ENCODE results near the gene EMILIN2. TPM values are rescaled to one million over a fixed set of nuclear protein-coding genes. Genes with fewer than 3 reads are reported as not detected.

Gene EMILIN2
- total RNA-seq, 1 experiment from 2014 or later, result 4.4 TPM

DNA sequence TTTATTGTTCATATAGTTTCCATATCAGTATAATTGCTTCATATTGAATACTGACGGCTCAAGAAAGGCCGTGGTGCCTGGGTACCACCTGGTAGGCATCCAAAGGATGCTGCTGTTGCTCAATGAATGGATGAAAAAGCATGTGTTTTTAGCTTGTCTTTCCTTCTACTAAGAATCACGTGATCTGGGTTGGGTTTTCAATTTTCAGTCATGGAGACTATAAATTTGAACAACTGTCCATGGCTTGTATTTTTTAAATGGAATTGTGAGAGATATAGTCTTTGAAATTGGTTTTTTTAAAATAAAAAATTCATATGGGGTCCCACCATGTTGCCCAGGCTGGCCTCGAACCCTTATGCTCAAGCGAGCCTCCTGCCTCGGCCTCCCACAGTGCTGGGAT, 25.3 kb downstream of the EMILIN2 start:
- no peak for DNase-seq (ENCODE audit: low read depth)

DNA sequence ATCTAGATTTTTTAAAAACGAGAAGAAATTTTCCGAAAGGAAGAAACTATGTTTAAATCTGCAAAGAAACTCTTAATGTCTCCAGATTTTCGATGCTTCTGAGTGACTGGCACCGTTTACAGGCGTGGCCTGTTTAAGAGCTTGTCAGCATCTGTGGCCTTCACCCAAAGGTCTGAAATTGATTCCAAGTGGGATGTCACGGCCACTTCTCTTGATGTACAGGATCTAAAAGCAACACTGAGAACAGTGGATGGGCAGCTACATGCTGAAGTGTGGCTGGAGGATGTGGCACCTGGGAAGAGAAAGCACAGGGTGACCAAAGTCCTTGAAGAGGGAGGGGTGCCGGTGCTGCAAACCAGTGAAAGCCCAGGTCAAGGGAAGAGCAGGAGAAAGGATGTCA, 28.0 kb downstream of the EMILIN2 start:
- no peak for DNase-seq (ENCODE audit: low read depth)

DNA sequence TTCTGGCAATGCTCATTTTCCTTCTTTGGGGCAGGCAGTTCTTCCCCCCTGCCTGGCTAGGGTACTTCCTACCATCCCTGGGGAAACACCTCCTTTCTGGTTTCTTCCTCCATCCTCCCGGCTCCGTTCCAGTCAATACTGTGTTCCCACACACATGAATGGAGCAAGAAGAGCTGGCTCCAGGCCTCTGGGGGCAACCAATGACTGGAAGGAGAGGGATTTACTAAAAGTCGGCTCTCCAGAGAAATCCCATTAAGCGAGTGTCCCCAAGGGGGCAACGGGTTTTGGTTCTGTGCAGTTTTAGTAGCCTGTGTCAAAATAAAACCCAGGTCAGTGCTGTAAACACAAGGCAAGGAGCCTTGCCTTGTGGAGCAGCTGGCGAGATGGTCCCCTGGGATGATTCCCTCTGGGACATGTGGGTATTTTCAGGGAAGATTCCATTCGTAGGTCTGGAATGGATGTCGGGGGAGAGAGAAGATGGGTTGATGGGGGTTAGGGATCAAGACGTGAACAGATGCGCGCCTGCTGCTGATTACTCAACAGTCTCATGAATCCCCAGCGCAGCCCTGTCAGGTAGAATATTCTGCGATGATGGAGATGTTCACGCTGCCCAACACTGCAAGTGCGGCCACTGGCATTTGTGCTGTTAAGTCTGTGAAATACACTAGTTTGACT, 32.0 kb downstream of the EMILIN2 start:
- no peak for DNase-seq (ENCODE audit: low read depth)

DNA sequence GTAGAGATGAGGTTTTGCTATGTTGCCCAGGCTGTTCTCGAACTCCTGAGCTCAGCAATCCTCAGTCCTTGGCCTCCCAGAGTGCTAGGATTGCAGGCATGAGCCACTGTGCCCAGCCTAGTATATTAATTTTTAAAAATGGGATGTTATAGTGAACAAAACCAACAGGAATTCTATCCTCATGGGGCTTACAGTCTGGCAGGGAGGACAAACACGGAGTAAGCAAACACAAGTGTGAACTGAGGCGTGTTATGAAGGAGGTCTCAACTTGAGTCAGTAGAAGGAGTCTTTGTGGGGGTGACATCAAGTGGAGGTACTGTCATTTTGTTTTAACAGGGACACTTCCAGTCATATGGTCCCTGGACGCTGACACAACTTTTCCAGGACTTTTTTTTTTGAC, 33.1 kb downstream of the EMILIN2 start:
- no peak for DNase-seq (ENCODE audit: low read depth)

DNA sequence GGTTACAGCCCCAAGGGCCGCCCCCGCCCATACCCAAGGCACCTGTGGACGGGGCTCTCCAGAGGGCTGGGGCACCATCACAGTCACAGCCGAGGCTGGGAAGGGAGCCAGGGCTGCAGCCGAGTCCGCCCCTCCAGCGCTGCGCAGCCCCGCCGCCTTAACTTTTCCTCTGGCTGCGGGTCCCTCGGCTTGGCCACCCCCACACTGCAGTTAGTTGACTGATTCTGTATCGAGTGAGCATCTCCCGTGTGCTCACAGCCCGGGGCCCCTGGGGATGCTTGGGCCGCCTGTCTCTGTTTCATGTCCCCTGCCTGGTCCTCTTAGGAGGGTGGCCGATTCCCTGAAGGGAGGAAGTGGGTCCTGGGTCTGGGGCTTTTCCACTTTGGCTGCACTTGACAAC, 33.7 kb downstream of the EMILIN2 start:
- no peak for DNase-seq (ENCODE audit: low read depth)

DNA sequence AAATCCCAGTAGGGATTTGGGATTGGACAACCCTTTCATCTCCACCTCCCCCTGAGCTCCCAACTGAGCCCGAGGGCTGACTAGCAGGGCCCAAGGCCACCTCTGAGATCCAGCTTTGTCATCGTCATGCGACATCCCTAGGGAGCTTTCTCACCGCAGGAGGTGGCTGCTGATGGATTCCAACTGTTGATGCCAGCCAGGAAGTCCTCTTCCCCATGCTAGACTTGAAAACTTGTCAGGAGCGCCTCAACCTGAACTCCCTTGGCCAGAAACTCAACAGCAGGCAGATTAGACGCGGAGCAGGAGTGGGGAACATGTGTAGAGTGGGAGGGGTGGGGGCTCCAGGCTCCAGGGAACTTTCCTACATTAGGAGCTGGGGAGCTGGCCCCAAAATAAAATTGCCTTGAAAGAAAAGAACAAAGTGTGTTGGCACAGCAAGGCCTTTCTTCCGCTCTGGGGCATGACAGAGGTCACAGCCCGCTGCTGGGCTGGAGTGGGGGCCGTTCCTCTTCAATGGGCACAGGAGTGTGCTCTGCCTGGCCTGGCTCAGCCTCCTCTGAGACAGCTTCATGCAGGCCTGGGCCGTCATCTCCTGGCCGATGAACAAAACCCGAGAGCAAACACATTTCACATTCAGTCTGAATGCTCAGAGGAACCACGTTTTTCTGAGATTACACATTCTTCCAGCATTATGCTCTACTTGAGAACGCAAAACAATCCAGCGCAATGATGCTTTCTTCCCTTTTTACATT, 34.5 kb downstream of the EMILIN2 start:
- DNase-seq (ENCODE audit: low read depth), result no peak

DNA sequence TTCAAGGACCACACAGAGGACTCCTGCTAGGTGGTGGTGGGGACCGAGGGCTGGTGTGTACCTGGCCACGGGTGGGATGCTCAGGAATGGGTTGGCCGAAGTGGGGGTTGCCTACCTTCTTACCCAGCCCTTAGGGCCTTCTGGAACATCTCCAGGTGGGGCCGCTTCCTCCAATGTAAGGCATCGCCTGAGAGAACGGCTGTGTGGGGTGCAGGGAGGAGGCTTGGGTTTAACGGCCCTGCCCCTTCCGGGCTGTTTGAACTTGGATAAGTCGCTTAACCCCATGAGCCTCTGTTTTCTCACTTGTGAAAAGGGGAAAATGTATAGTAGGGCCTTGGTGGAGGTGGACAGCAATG, 35.0 kb downstream of the EMILIN2 start:
- no peak for DNase-seq (ENCODE audit: low read depth)

DNA sequence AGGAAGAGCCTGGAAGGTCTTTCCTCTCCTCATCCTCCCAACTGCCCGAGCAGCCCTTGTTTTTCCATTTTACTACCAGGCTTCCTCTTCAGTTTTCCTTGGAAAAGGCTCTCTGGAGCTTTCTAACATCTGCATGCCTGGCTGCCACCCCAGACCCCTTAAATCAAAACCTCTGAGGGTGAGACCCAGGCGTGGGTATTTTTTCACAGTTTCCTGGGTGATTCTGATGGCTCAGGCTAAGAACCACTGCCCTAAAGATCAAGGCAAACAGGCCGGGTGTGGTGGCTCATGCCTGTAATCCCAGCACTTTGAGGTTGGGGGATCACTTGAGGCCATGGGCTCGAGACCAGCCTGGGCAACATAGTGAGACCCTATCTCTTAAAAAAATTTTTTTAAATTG, 35.4 kb downstream of the EMILIN2 start:
- no peak for DNase-seq (ENCODE audit: low read depth)

DNA sequence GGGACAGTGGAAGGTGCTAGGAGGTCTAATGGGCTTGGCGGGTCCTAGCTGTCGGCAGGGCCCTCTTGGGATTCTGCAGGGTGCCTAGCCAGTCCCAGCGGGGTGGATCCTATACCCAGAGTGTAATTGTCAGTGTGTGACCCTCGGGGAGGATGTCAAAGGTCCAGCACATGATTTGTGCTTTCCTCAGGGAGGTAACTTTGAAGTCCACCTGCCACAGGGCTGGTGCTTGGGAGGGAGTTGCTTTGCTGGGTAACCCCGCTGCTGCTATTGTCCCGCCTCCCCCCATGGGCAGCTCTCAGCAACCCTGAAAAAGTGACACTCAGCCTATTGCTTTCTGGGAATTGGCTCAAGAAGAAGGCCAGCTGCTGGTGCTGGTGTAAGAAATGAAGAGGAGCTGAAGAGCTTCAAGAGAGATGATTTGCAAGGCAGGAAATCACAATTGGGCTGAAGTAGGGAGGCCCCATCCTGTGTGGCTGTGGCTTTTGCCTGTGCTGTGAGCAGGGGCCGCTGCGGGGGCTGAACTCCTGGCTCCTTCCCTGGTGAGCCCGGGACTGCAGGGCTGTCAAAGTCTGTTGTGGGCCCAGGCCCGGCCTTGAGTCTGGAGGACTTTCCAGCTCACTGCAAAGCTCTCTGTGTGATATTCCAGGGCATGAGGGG, 36.4 kb downstream of the EMILIN2 start:
- no peak for DNase-seq (ENCODE audit: low read depth)

DNA sequence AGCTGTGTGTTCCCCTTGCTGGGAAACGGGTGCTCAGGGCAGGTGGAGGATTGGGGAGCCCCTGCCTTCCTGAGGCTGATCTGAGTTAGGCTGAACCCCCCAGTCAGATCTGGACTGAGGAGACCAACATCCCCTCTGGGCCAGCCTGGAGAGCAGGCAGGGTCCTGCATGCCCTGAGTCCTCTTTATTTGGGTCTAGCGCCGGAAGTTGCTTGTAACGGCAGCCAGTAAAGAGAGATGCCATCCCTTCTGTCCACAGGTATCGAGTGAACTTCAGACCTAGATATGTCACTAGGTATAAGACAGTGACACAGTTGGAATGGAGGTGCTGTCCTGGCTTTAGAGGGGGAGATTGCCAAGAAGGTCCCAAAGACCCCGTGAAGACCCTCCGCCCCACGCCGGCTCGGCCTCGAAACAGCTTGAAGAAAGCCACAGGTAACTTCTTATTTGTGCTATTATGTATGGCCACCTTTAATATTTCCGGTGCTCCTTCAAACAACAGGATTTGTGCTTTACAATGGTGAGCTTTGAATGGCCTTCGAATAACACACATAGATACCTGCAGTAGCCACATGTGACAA, 38.0 kb downstream of the EMILIN2 start:
- no peak for DNase-seq (ENCODE audit: low read depth)

DNA sequence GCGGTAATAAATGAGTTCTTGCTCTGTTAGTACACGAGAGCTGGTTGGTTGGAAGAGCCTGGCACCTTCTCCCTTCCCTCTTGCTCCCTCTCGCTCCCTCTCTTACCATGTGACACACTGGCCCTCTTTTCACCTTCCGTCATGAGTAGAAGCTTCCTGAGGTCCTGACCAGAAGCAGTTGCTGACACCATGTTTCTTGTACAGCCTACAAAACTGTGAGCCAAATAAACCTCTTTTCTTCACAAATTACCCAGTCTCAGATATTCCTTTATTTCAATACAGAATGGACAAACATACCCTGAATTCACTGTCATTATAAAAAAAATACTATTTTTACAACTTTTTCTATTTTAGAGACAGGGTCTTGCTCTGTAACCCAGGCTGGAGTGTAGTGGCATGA, 40.7 kb downstream of the EMILIN2 start:
- DNase-seq (ENCODE audit: low read depth), result no peak

DNA sequence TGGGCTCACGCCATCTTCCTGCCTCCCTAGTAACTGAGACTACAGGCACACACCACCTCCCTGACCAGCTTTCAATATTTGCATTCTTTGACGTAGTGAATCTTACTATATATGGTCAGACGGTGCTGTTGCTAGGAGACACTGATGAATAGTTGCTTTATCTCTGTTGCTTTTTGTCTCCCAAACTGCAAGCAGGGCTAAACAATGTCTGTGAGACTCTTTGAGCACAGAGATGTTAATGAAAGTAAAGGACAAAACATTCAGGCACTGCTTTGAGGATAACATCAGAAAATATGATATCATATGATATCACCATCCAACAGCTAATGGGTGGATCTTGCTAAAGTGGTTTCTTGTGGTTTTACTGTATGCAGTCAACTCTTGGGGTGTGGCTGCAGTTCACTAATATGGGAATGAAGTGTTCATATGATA, 43.0 kb downstream of the EMILIN2 start:
- no peak for DNase-seq (ENCODE audit: low read depth)

DNA sequence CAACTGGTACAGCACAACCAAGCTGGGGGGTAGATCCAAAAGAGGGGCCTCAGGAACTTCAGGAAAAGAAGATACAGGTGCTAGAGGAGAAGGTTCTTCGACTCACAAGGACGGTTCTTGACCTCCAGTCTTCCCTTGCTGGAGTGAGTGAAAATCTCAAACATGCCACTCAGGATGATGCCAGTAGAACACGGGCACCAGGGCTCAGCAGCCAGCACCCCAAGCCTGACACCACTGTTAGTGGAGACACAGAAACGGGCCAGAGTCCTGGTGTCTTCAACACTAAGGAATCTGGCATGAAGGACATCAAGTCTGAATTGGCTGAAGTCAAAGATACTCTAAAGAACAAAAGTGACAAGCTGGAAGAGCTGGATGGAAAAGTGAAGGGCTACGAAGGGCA, 43.8 kb downstream of the EMILIN2 start:
- no peak for DNase-seq (ENCODE audit: low read depth)

DNA sequence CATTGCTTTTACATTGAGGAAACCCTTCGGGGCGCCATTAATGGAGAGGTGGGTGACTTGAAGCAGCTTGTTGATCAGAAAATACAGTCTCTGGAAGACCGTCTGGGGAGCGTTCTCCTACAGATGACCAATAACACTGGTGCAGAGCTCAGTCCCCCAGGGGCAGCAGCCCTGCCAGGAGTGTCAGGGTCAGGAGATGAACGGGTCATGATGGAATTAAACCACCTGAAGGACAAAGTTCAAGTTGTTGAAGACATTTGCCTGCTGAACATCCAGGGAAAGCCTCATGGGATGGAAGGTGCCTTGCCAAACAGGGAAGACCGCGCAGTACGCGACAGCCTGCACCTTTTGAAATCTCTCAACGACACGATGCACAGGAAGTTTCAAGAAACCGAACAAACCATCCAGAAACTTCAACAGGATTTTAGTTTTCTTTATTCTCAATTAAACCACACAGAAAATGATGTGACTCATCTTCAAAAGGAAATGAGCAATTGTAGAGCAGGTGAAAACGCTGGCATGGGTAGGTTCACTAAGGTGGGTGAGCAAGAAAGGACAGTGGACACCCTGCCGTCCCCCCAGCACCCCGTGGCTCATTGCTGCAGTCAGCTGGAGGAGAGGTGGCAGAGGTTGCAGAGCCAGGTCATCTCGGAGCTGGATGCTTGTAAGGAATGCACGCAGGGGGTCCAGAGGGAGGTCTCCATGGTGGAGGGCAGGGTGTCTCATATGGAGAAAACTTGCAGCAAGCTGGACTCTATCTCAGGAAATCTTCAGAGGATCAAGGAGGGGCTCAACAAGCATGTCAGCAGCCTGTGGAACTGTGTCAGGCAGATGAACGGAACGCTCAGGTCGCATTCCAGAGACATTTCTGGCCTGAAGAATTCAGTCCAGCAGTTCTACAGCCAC, 45.0 kb downstream of the EMILIN2 start:
- peak; percentile 26 for DNase-seq (ENCODE audit: low read depth)

DNA sequence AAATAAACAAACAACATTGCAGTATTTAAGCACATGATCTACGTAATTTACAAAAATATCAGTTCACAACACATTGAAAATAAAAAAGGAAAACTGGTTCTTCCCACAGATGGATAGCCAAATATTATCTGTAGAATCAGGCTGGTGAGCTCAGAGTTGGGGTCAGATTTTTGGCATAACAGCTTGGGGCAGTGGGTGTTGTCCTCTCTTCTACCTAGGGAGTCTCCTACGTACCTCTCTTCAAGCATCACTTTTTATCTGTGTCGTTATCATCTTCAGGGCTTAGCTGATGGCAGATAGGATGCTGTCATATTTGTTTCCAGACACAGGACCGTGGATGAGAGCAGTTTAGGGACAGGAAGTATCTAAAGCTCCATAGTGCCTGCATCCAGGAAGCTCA, 46.2 kb downstream of the EMILIN2 start:
- DNase-seq (ENCODE audit: low read depth), result no peak

DNA sequence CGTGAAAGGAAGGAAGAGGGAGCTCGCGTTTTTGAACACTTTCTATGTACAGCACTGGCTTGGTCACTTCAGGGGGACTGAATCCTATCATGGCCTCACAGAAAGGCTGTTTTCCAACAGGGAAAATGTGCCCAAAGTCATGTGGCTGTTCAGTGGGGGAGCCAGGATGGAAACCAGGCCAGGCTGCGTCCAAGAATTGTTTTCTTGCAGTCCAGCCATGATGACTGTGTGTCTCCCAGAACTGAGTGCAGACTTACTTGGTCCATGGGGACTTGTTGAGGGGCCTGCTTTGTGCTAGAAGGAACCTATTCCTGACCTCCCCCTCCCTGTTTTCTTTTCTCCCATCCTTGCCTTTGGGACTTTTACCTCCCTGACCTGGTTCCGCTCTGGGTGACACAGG, 46.9 kb downstream of the EMILIN2 start:
- DNase-seq (ENCODE audit: low read depth), result no peak

DNA sequence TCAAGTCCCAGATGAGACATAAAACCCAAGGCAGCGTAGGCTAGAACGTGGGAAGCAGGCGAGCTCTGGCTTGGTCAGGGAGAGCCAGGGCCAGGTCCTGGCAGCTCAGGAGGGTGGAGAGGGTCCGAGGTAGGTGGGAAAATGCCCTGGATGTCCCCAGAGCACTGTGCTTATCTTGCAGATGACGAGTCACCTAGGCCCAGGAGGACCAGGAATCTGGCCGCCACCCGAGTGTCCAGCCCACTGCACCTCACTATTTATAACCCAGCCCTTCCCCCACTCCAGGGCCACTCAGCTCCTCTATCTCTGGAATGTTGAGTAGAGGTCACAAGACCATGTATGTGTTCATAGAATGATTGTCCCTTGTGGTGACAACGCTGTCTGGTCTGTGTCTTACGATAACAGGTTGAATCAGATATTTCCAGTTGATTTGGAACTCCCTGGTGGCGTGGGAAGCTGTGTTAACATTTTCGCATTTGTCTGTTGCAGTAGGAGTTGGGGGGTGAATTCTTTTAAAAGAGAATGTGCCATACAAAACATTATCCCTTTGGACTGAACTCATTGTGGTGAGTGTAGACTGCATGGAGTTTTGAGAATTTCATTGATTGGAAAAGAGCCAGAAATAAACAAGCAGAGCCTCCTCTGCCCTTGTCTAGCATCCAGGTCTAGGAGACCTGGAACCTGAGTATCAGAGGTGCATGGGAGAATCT, 47.5 kb downstream of the EMILIN2 start:
- no peak for DNase-seq (ENCODE audit: low read depth)

DNA sequence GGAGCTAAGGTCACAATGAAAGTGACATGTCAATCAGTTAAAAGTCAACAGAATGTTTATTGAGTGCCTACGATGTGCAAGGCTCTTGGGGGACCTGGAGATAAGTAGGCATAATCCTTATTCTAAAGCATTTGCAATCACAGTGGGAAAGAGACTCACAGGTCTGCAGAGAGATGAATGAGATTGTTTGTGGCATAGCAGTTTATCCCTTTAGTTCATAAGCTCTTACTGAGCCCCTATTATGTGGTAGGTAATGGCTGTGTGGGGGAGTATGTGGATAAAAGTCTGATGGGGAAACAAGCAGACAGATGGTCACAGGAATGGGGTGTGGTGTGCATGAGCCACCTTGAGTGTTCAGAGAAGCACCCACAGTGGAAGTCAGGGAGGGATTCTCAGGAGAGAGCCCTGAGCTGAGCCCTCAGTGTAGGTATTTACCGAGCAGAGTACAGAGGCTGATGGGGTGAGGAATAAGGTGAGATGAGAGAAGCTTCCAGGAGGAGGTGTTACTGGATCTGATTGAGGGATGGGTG, 48.1 kb downstream of the EMILIN2 start:
- DNase-seq (ENCODE audit: low read depth), result no peak

DNA sequence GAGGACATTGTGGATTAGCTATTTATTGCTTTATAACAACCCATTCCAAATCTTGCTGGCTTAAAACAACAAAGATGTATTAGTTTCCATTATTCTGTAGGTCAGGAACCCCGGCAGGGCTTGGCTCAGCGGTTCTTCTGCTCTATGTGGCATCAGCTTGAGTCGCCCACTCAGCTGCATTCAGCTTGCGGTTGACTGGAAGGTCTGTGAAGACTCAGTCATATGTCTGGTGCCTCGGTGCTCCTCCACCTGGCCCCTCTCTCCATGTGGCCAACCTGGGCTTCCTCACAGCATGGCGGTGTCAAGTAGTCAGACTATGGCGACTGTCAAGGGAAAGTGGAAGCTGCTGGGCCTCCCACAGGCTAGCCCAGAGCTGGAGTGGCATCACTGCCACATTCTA, 48.6 kb downstream of the EMILIN2 start:
- DNase-seq (ENCODE audit: low read depth), result no peak

DNA sequence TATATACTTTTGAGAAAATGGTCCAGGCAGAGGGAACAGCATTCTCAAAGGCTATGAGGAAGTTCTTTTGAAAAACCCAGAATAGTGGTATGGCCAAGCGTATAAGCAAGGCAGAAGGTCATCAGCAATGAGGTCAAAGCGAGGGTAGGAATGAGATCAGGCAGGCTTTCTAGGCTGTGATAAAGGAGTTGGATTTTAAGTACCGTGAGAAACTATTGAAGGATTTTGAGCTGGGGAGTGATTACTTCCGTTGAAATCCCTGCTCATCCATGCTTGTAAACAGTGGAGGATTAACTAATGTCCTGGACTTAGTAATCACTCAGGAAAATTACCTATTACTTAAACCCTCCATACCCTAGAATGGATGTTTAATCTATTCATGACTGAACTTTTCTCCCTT, 50.2 kb downstream of the EMILIN2 start:
- no peak for DNase-seq (ENCODE audit: low read depth)
